ENCODE measurements around the gene COASY. TPM values are rescaled to one million over a fixed set of nuclear protein-coding genes. Genes with fewer than 3 reads are reported as not detected.

Gene COASY
- total and polyA plus RNA-seq, 11 donors = 24.3 to 59.1 (median 34.4) TPM

GRCh38 chr17:42522798-42523278 is 39.1 kb upstream of the COASY start:
- Histone ChIP-seq H3K36me3 (peaks cover 0 to 30% (median 0%) of the 10 kb centered on the region in 9 donors), H3K4me1 (peaks cover 16 to 85% (median 72%) of the 10 kb centered on the region in 12 donors), H3K4me3 (no peak overlapping the region), H3K27me3 (no peaks in the 10 kb centered on the region), H3K27ac (peak overlapping the region in 11 of 12 donors; percentile 84 to 97 (median 91)), H3K9me3 (no peaks in the 10 kb centered on the region)
- TF ChIP-seq POLR2A (IDR thresholded peaks at IDR 0.05) (no peak), CTCF (IDR thresholded peaks at IDR 0.05) (no peak)
- WGBS, 4 donors = 85 to 93% (median 91%) methylated on average over 6 to 8 of the region's 8 CpGs
- no peak for ATAC-seq
- intact Hi-C loops (cut with DNase I) = loop anchor here in 4 of 10 donors (2.0 to 10.0 kb wide), 4 partner anchors 98 to 211 kb away; partner anchors contain the start of gene CAVIN1 (in 4 of the 4)
- no peak for DNase-seq

GRCh38 chr17:42525221-42525620 is 36.7 kb upstream of the COASY start:
- intact Hi-C loops (cut with DNase I) = loop anchor here in 4 of 10 donors (5.0 to 10.0 kb wide), 4 partner anchors 93 to 343 kb away; partner anchors contain the start of genes CAVIN1 (in 2 of the 4) and KCNH4 (in 1 of the 4)
- 76 to 93% (median 85%) methylated on average over 2 of the region's 2 CpGs for WGBS, 4 donors
- TF ChIP-seq POLR2A (IDR thresholded peaks at IDR 0.05) (no peak), CTCF (IDR thresholded peaks at IDR 0.05) (no peak)
- no peaks in the 10 kb centered on the region for H3K27me3 ChIP-seq
- H3K4me1 ChIP-seq = peaks cover 6 to 61% (median 48%) of the 10 kb centered on the region in 12 donors
- DNase-seq (no peak), ATAC-seq (no peak)
- no peaks in the 10 kb centered on the region for H3K9me3 ChIP-seq
- H3K27ac ChIP-seq = peak overlapping the region in 9 of 12 donors; percentile 52 to 97 (median 74)
- no peak overlapping the region for H3K4me3 ChIP-seq
- H3K36me3 ChIP-seq = peaks cover 0 to 30% (median 0%) of the 10 kb centered on the region in 9 donors

GRCh38 chr17:42526031-42526444 is 35.9 kb upstream of the COASY start:
- peak; percentile 50 to 87 (median 65) for ATAC-seq
- 57 to 73% (median 61%) methylated on average over 6 of the region's 6 CpGs for WGBS, 4 donors

More at GRCh38 chr17:42526031-42526444, 35.9 kb upstream of the COASY start:
- Histone ChIP-seq H3K27me3 (no peaks in the 10 kb centered on the region), H3K9me3 (no peaks in the 10 kb centered on the region), H3K27ac (peak overlapping the region; percentile 27 to 97 (median 69)), H3K4me3 (no peak overlapping the region), H3K36me3 (peaks cover 0 to 27% (median 0%) of the 10 kb centered on the region in 9 donors), H3K4me1 (peaks cover 0 to 56% (median 40%) of the 10 kb centered on the region in 12 donors)
- TF ChIP-seq CTCF (IDR thresholded peaks at IDR 0.05) = no peak
- no peak for TF ChIP-seq POLR2A (IDR thresholded peaks at IDR 0.05)
- intact Hi-C loops (cut with DNase I) = loop anchor here in 5 of 10 donors (2.0 to 10.0 kb wide), 5 partner anchors 94 to 344 kb away; partner anchors contain the start of genes CAVIN1 (in 2 of the 5) and KCNH4 (in 1 of the 5)
- DNase-seq = peak in 4 of 5 donors; percentile 58 to 79 (median 72)
